ENCODE measurements around the gene ZNF439. TPM values are rescaled to one million over a fixed set of nuclear protein-coding genes. Genes with fewer than 3 reads are reported as not detected.
A peak's percentile ranks its signal among the peaks of the same experiment; 100 is the strongest.

Gene ZNF439
- total RNA-seq (2014; rRNA removed; shearing (Covaris generic); ENCODE audit: low replicate concordance): 16.5 and 19.4 TPM in 2 replicates

DNA sequence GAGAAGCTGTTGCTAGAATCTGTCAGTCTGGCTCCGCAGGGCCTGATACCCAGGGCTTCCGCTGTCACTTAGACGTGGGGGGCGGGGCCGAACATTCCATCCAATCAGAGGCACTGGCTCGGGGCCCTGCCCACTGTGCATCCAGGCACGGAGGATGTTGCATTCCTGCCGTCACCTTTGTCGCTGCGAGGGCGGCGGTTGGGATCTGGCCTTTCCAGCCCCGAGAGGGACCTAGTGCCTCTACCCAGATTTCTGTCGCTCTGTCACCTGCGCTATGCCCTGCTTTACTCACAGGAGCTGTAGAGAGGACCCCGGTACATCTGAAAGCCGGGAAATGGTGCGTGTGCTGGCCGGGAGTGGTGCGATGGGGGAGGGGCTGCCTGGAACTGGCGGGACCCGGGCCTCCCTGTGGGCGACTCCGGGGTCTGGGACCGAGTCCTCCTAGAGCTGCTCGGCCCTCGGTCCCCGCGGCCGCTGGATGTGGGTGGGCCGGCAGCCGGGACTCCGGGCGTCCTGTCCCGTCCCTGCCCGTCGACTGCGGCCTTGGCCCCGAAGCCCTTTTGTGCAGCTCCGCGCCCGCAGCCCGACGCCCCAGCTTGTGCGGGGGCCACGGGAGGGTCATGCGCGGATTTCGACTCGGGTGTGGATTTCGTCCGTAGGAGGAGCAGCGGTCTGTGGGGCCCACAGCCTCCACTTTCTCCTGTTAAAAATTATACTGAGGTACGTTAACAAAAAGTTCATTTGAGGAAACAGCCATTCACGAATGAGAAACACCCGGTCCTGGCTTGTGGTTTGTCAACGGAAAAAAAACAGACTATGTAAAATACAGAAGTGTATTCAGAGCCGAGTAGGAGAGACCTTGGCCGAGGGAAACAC lies at the start of gene ZNF439:
Gene ZNF439, plus strand, starts transcription at position 133 of the 876 bp plus-strand sequence. Its CDS starts 142 bp downstream, at position 275.
- Histone ChIP-seq H3K9me2 (replicated peaks; ENCODE audit: insufficient read depth, low read length) (no peaks in the 10 kb centered on the region), H4K20me1 (ENCODE audit: insufficient read depth, low read depth, low read length) (no peaks in the 10 kb centered on the region), H2AFZ (ENCODE audit: low read length) (peak within 1 kb of the TSS; percentile 99; the same call in 1 of the 2 replicates), H3K27me3 (ENCODE audit: low read length) (no peaks in the 10 kb centered on the region), H3K36me3 (ENCODE audit: insufficient read depth, low read length) (peaks cover 28% of the 10 kb centered on the region), H3K4me2 (ENCODE audit: low read depth, low read length, poor library complexity, severe bottlenecking) (peak within 1 kb of the TSS; percentile 95), H3K9ac (ENCODE audit: low read length) (peak within 1 kb of the TSS; percentile 82), H3K79me2 (ENCODE audit: low read length) (peaks cover 45% of the 10 kb centered on the region), H3K9me3 (ENCODE audit: low read length) (peaks cover 3% of the 10 kb centered on the region; the same call in 1 of the 2 replicates), H3K27ac (ENCODE audit: low read length) (0 out of 2 replicates have a peak within 1 kb of the TSS, but pooled peaks have one; percentile 26), H3K4me3 (ENCODE audit: low read length) (peak within 1 kb of the TSS; percentile 84), H3K4me1 (ENCODE audit: low read length) (peaks cover 19% of the 10 kb centered on the region)
- DNase-seq: peak; percentile 98

DNA sequence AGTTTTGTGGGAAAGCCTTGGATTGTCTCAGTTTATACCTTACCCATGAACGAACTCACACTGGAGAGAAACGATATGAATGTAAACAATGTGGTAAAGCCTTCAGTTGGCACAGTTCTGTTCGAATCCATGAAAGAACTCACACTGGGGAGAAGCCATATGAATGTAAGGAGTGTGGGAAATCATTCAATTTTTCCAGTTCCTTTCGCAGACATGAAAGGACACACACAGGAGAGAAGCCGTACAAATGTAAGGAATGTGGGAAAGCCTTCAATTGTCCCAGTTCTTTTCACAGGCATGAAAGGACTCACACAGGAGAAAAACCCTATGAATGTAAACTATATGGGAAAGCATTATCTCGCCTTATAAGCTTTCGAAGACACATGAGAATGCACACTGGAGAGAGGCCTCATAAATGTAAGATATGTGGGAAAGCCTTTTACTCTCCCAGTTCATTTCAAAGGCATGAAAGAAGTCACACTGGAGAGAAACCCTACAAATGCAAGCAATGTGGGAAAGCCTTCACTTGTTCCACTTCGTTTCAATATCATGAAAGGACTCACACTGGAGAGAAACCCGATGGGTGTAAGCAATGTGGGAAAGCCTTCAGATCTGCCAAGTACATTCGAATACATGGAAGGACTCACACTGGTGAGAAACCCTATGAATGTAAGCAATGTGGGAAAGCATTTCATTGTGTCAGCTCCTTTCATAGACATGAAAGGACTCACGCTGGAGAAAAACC lies 42.0 kb upstream of the ZNF439 start:
- no peaks in the 10 kb centered on the region for H3K79me2 ChIP-seq (ENCODE audit: low read length)
- no peak overlapping the region for H3K27ac ChIP-seq (ENCODE audit: low read length)
- no peak for DNase-seq
- H3K4me2 ChIP-seq (ENCODE audit: low read depth, low read length, poor library complexity, severe bottlenecking): no peak overlapping the region
- H3K9me3 ChIP-seq (ENCODE audit: low read length): peaks cover 32% of the 10 kb centered on the region
- no peak overlapping the region for H2AFZ ChIP-seq (ENCODE audit: low read length)
- H3K4me3 ChIP-seq (ENCODE audit: low read length): no peak overlapping the region
- H3K27me3 ChIP-seq (ENCODE audit: low read length): no peaks in the 10 kb centered on the region
- no peaks in the 10 kb centered on the region for H3K4me1 ChIP-seq (ENCODE audit: low read length)
- peaks cover 12% of the 10 kb centered on the region; the same call in 1 of the 2 replicates for H3K36me3 ChIP-seq (ENCODE audit: insufficient read depth, low read length)
- no peaks in the 10 kb centered on the region for H3K9me2 ChIP-seq (replicated peaks; ENCODE audit: insufficient read depth, low read length)
- no peak overlapping the region for H3K9ac ChIP-seq (ENCODE audit: low read length)
- H4K20me1 ChIP-seq (ENCODE audit: insufficient read depth, low read depth, low read length): no peaks in the 10 kb centered on the region

DNA sequence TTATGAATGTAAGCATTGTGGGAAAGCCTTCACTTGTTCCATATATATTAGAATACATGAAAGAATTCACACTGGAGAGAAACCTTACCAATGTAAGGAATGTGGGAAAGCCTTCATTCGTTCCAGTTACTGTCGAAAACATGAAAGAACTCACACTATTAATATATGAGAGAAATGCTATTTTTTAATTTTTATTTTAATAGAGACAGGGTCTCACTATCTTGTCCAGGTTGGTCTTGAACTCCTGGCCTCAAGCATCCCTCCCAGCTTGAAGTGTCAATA lies 41.5 kb upstream of the ZNF439 start:
- Histone ChIP-seq H3K9ac (ENCODE audit: low read length) (no peak overlapping the region), H3K27me3 (ENCODE audit: low read length) (no peaks in the 10 kb centered on the region), H3K4me1 (ENCODE audit: low read length) (no peaks in the 10 kb centered on the region), H3K9me2 (replicated peaks; ENCODE audit: insufficient read depth, low read length) (no peaks in the 10 kb centered on the region), H3K79me2 (ENCODE audit: low read length) (no peaks in the 10 kb centered on the region), H4K20me1 (ENCODE audit: insufficient read depth, low read depth, low read length) (no peaks in the 10 kb centered on the region), H3K9me3 (ENCODE audit: low read length) (peaks cover 31% of the 10 kb centered on the region), H3K27ac (ENCODE audit: low read length) (no peak overlapping the region), H3K4me2 (ENCODE audit: low read depth, low read length, poor library complexity, severe bottlenecking) (no peak overlapping the region), H3K4me3 (ENCODE audit: low read length) (no peak overlapping the region), H2AFZ (ENCODE audit: low read length) (no peak overlapping the region), H3K36me3 (ENCODE audit: insufficient read depth, low read length) (peaks cover 12% of the 10 kb centered on the region; the same call in 1 of the 2 replicates)
- DNase-seq: no peak

DNA sequence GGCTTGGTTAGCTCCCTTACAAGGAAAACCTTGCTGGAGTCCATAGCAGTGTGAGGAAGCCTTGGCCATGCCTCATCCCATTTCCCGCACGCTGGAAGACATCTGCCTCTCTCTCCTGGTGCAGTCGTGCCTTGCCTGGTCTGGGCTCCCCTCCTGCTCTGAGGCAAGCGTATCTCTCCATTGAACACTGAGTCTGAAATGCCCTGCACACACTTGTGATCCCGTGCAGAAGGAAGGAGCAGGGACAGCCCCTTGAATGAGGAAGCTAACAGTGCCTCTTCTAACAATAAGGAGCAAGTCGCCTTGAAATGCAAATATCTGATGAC lies 34.9 kb upstream of the ZNF439 start:
- peak overlapping the region; percentile 83 for H3K4me3 ChIP-seq (ENCODE audit: low read length)
- H3K79me2 ChIP-seq (ENCODE audit: low read length): peaks cover 23% of the 10 kb centered on the region
- H3K4me2 ChIP-seq (ENCODE audit: low read depth, low read length, poor library complexity, severe bottlenecking): peak overlapping the region; percentile 81
- H3K27me3 ChIP-seq (ENCODE audit: low read length): no peaks in the 10 kb centered on the region
- peak overlapping the region; percentile 84 for H3K9ac ChIP-seq (ENCODE audit: low read length)
- H3K9me3 ChIP-seq (ENCODE audit: low read length): no peaks in the 10 kb centered on the region
- no peaks in the 10 kb centered on the region for H3K36me3 ChIP-seq (ENCODE audit: insufficient read depth, low read length)
- no peaks in the 10 kb centered on the region for H4K20me1 ChIP-seq (ENCODE audit: insufficient read depth, low read depth, low read length)
- H3K27ac ChIP-seq (ENCODE audit: low read length): no peak overlapping the region
- H2AFZ ChIP-seq (ENCODE audit: low read length): peak overlapping the region; percentile 86
- no peak for DNase-seq
- peaks cover 13% of the 10 kb centered on the region for H3K4me1 ChIP-seq (ENCODE audit: low read length)
- H3K9me2 ChIP-seq (replicated peaks; ENCODE audit: insufficient read depth, low read length): no peaks in the 10 kb centered on the region

DNA sequence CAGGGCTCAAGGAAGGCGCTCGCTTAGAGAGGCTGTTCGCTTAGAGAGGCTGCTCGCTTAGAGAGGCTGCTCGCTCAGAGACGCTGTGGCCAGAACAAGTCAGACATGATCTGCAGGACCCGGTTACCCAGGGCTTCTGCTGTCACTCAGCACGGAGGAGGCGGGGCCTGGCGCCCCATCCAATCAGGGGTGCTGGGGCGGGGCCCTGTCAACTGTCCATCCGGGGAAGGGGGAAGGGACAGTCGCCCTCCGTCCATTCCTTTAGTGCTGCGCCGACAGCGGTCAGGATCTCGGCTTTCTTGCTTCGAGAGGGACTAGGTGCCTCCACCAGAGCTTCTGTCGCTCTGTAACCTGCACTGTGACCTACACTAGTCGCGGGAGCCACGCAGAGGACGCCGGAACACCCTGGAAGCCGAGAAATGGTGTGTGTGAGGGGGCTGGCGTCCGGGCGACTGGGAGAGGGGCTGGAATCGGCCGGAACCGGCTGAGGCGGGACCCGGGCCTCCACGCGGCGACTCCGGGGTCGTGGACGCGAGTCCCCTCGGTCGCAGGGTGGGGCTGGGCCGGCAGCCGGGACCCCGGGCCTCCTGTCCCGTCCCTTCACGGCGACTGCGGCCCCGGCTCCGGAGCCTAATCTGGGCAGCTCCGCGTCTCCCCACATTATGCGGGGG lies 34.4 kb upstream of the ZNF439 start, which contains the start of gene ZNF440:
Gene ZNF440, plus strand, starts transcription at position 245 of the 671 bp plus-strand sequence. Its CDS starts 175 bp downstream, at position 420.
- Histone ChIP-seq H3K9ac (ENCODE audit: low read length) (peak within 1 kb of the TSS; percentile 84), H3K79me2 (ENCODE audit: low read length) (peaks cover 25% of the 10 kb centered on the region), H3K9me2 (replicated peaks; ENCODE audit: insufficient read depth, low read length) (no peaks in the 10 kb centered on the region), H2AFZ (ENCODE audit: low read length) (peak within 1 kb of the TSS; percentile 86), H3K27ac (ENCODE audit: low read length) (no peak within 1 kb of the TSS), H3K4me2 (ENCODE audit: low read depth, low read length, poor library complexity, severe bottlenecking) (peak within 1 kb of the TSS; percentile 81), H3K36me3 (ENCODE audit: insufficient read depth, low read length) (no peaks in the 10 kb centered on the region), H3K4me3 (ENCODE audit: low read length) (peak within 1 kb of the TSS; percentile 83), H3K9me3 (ENCODE audit: low read length) (no peaks in the 10 kb centered on the region), H4K20me1 (ENCODE audit: insufficient read depth, low read depth, low read length) (no peaks in the 10 kb centered on the region), H3K4me1 (ENCODE audit: low read length) (peaks cover 13% of the 10 kb centered on the region), H3K27me3 (ENCODE audit: low read length) (no peaks in the 10 kb centered on the region)
- DNase-seq: peak; percentile 96

DNA sequence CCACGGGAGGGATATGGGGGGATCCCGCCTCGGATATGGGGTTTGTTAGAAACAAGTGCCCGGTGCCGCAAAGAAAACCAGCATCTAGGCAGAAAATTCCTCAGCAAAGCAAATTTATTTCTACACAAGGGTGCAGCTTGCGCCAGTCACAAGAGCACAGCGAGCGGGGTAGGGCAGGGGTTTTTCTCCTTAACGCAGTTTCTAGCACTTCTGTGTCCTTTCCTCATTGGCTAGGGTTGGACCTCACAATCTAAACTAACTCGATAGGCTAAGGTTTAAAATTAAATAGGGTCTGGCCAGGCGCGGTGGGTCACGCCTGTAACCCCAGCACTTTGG lies 33.9 kb upstream of the ZNF439 start:
- Histone ChIP-seq H3K36me3 (ENCODE audit: insufficient read depth, low read length) (no peaks in the 10 kb centered on the region; the same call in 1 of the 2 replicates), H3K9me3 (ENCODE audit: low read length) (no peaks in the 10 kb centered on the region), H3K4me2 (ENCODE audit: low read depth, low read length, poor library complexity, severe bottlenecking) (peak overlapping the region; percentile 81), H3K4me1 (ENCODE audit: low read length) (peaks cover 13% of the 10 kb centered on the region), H3K27me3 (ENCODE audit: low read length) (no peaks in the 10 kb centered on the region), H3K27ac (ENCODE audit: low read length) (no peak overlapping the region), H3K9me2 (replicated peaks; ENCODE audit: insufficient read depth, low read length) (no peaks in the 10 kb centered on the region), H2AFZ (ENCODE audit: low read length) (0 out of 2 replicates have a peak overlapping the region, but pooled peaks have one; percentile 86), H4K20me1 (ENCODE audit: insufficient read depth, low read depth, low read length) (no peaks in the 10 kb centered on the region), H3K9ac (ENCODE audit: low read length) (peak overlapping the region; percentile 84), H3K4me3 (ENCODE audit: low read length) (peak overlapping the region; percentile 83), H3K79me2 (ENCODE audit: low read length) (peaks cover 29% of the 10 kb centered on the region)
- DNase-seq: peak; percentile 54

DNA sequence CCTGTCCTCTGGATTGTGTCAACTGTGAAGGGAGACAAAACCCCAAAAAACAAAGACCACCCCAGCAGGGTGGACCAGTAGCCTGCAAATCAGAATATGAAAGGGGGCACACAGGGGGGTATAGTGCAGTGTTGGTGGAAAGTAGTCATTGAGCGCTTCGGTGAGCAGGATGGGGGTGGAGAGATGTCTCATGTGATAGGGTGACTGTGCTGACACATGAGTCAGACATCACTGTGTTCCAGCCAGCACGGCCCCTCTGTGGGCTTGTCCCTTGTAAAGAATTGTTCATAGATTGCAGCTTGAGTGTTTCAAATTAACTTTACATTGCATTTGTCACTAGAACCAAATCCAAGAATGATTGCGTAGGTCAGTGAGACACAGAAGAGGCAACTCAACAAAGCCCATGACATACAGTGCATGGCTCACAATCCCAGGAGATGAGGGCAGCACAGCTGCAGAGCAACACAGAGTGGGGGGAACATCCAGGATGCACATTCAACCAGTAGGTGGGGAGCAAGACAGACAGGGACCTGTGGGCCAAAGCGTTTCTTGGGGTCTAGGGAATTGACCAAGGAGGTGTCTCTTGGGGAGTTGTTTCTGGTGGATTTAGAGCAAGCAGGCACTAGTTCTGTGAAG lies 26.9 kb upstream of the ZNF439 start:
- H3K36me3 ChIP-seq (ENCODE audit: insufficient read depth, low read length): peaks cover 5% of the 10 kb centered on the region; the same call in 1 of the 2 replicates
- no peak overlapping the region for H3K4me3 ChIP-seq (ENCODE audit: low read length)
- no peak overlapping the region for H3K27ac ChIP-seq (ENCODE audit: low read length)
- H3K4me1 ChIP-seq (ENCODE audit: low read length): peaks cover 11% of the 10 kb centered on the region
- H3K9ac ChIP-seq (ENCODE audit: low read length): no peak overlapping the region
- no peak overlapping the region for H2AFZ ChIP-seq (ENCODE audit: low read length)
- no peak overlapping the region for H3K4me2 ChIP-seq (ENCODE audit: low read depth, low read length, poor library complexity, severe bottlenecking)
- no peaks in the 10 kb centered on the region for H3K27me3 ChIP-seq (ENCODE audit: low read length)
- H3K9me2 ChIP-seq (replicated peaks; ENCODE audit: insufficient read depth, low read length): no peaks in the 10 kb centered on the region
- H3K9me3 ChIP-seq (ENCODE audit: low read length): peaks cover 3% of the 10 kb centered on the region; the same call in 1 of the 2 replicates
- no peaks in the 10 kb centered on the region for H4K20me1 ChIP-seq (ENCODE audit: insufficient read depth, low read depth, low read length)
- DNase-seq: no peak
- peaks cover 45% of the 10 kb centered on the region for H3K79me2 ChIP-seq (ENCODE audit: low read length)

All from Karpas-422 (cell line).